ENCODE results near the gene NT5DC2.

NT5DC2 gene

DNA sequence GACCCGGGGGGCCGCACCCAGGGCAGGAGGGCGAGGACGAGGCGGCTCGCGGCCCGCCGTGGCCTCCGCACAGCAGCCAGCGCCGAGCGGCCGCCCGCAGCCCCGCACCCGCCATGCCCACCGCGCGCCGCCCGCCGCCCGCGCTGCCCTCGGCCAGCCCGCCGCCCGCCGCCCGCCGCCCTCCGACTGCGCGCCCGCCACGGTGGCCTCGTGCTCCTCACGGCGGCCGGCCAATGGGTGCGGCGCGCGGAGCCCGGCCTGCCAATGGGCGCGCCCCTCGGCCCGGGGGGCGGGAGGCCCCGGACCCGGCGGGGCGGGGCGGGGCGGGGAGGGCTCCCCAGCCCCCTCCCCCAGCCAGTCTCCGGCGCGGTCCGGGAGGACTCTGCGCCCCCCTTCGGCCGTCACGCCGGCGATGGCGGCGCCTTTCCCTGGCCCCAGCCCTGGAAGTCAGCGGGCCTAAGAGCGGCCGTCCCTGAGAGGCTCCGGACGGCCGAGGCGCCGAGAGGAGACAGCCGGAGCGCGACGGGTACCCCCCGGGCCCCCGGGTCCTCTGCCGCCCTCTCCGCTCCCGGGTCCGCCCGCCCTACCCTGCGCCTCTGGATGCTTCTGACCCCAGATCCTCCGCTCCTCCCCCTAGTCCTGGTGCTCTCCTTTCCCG, at the start of gene NT5DC2:
Gene NT5DC2 (minus strand): TSS at position 235 of the 658 bp plus-strand sequence. CDS start 120 bp downstream, at position 115.
- H3K36me3 Mint-ChIP-seq (ENCODE audit: low read depth) = peaks cover 30% of the 10 kb centered on the region
- peaks cover 52% of the 10 kb centered on the region for H3K4me1 Mint-ChIP-seq (ENCODE audit: low read depth)
- H3K27me3 Mint-ChIP-seq = peaks cover 2% of the 10 kb centered on the region
- H3K4me3 Mint-ChIP-seq = peak within 1 kb of the TSS; percentile 81
- intact Hi-C loops (cut with micrococcal nuclease) = no loop called here
- peak within 1 kb of the TSS; percentile 71 for H3K27ac Mint-ChIP-seq
- no peaks in the 10 kb centered on the region for H3K9me3 Mint-ChIP-seq

DNA sequence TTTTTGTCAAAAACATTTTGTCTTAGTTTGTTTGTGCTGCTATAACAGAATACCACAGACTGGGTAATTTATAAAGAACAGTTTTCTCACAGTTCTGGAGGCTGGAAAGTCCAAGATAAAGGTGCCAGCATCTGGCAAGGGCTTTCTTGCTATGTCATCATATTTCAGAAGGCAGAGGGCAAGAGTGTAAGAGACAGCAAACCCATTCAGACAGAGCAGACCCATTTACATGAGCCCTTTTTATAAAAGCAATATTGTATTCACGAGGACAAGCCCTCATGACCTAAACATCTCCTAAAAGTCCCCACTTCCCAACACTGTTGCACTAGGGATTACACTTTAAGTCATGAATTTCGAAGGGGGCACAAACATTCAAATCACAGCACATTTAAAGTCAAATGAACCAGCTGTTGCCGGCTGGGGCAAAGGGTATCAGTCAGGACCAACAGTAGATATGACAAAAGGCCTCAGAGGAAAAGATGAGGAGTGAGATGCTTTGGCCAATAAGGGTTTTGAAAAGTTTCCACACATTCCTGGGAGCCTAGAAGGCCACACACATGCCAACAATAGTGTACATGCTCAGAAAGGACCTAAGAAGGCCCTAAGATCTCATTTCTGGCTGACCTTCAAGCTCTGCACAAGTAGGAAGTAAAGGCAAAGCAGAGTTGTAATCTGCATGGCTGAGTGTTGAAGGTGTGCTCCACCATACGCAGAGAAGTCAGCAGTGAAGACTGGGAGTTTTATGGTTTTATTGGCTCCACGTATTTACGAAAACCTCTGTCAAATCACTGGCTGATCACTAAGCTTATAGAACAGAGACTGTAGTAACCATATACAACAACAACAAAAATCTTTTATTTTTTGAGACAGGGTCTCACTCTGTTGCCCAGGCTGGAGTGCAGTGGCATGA, 40.7 kb upstream of the NT5DC2 start:
- Mint-ChIP-seq H3K4me3 (no peak overlapping the region), H3K27ac (no peak overlapping the region), H3K9me3 (no peaks in the 10 kb centered on the region), H3K27me3 (no peaks in the 10 kb centered on the region), H3K36me3 (ENCODE audit: low read depth) (peaks cover 95% of the 10 kb centered on the region), H3K4me1 (ENCODE audit: low read depth) (no peaks in the 10 kb centered on the region)
- intact Hi-C loops (cut with micrococcal nuclease) = loop anchor here (5.0 kb wide), 1 partner anchor 53 kb away; no protein-coding TSS in a partner anchor

DNA sequence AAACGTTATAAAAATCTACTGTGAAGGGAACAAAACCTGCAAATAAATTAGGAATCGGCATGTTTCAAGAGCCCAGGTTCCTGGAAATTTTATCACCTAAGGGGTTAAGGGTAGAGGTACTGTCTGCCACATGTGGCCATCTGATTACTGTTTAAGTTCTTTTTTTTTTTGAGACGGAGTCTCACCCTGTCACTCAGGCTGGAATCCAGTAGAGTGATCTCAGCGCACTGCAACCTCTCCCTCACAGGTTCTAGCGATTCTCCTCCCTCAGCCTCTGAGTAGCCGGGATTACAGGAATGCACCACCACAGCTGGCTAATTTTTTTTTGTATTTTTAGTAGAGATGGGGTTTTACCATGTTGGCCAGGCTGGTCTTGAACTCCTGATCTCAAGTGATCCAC, 38.6 kb upstream of the NT5DC2 start:
- H3K27ac Mint-ChIP-seq = no peak overlapping the region
- intact Hi-C loops (cut with micrococcal nuclease) = loop anchor here (5.0 kb wide), 1 partner anchor 55 kb away; no protein-coding TSS in a partner anchor
- no peaks in the 10 kb centered on the region for H3K27me3 Mint-ChIP-seq
- no peaks in the 10 kb centered on the region for H3K4me1 Mint-ChIP-seq (ENCODE audit: low read depth)
- peaks cover 95% of the 10 kb centered on the region for H3K36me3 Mint-ChIP-seq (ENCODE audit: low read depth)
- H3K4me3 Mint-ChIP-seq = no peak overlapping the region
- no peaks in the 10 kb centered on the region for H3K9me3 Mint-ChIP-seq

DNA sequence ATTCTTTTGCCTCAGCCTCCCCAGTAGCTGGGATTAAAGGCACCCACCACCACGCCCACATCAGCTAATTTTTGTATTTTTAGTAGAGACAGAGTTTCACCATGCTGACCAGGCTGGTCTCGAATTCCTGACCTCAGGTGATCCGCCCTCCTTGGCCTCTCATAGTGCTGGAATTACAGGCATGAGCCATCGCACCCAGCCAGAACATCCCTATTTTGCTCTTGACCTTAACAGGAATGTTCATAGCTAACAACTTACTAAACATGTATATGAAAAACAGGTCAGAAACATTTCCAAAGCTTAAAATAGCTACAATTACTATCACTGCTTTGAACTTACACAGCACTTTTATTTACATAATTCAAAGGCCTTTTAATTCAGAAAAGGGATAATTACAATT, 36.4 kb upstream of the NT5DC2 start:
- Mint-ChIP-seq H3K4me3 (no peak overlapping the region), H3K4me1 (ENCODE audit: low read depth) (no peaks in the 10 kb centered on the region), H3K27me3 (no peaks in the 10 kb centered on the region), H3K27ac (no peak overlapping the region), H3K9me3 (no peaks in the 10 kb centered on the region), H3K36me3 (ENCODE audit: low read depth) (peaks cover 92% of the 10 kb centered on the region)
- intact Hi-C loops (cut with micrococcal nuclease) = loop anchor here (5.0 kb wide), 1 partner anchor 57 kb away; no protein-coding TSS in a partner anchor

DNA sequence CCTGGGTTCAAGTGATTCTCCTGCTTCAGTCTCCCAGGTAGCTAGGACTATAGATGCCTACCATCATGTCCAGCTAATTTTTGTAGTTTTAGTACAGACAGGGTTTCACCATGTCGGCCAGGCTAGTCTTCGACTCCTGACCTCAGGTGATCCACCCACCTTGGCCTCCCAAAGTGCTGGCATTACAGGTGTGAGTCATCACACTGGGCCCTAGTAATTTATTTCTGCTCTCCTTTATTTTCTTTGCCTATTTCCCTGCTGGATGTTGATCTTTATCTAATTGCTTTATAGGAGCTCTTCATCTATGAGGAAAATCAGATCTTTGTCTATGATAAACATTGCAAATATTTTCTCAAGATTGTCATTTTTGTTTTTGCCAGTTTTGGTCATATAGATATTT, 34.4 kb upstream of the NT5DC2 start:
- no peaks in the 10 kb centered on the region for H3K27me3 Mint-ChIP-seq
- H3K4me3 Mint-ChIP-seq = no peak overlapping the region
- H3K36me3 Mint-ChIP-seq (ENCODE audit: low read depth) = peaks cover 93% of the 10 kb centered on the region
- no peak overlapping the region for H3K27ac Mint-ChIP-seq
- H3K9me3 Mint-ChIP-seq = no peaks in the 10 kb centered on the region
- no peaks in the 10 kb centered on the region for H3K4me1 Mint-ChIP-seq (ENCODE audit: low read depth)
- intact Hi-C loops (cut with micrococcal nuclease) = no loop called here

DNA sequence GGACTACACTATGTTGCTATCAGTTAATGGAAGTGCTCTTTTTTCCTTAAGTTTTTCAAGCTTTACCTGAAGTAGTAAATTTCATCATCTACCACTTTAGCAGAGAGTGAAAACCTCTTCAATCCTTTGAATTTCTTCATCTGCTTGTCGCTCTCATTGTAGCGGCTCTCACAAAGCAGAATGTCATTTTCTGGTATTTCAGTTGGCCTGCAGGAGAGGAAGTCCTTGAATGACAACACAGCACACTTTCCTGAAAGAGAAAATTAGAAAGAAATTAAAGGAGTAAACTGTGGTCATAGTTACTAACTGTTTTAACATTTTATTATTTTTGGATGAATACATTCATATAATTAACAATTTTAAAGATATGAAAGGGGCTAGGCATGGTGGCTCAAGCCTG, 30.3 kb upstream of the NT5DC2 start:
- Mint-ChIP-seq H3K9me3 (no peaks in the 10 kb centered on the region), H3K4me3 (no peak overlapping the region), H3K4me1 (ENCODE audit: low read depth) (no peaks in the 10 kb centered on the region), H3K27ac (no peak overlapping the region), H3K36me3 (ENCODE audit: low read depth) (peaks cover 97% of the 10 kb centered on the region), H3K27me3 (no peaks in the 10 kb centered on the region)
- intact Hi-C loops (cut with micrococcal nuclease) = loop anchor here (5.0 kb wide), 1 partner anchor 83 kb away; no protein-coding TSS in a partner anchor

DNA sequence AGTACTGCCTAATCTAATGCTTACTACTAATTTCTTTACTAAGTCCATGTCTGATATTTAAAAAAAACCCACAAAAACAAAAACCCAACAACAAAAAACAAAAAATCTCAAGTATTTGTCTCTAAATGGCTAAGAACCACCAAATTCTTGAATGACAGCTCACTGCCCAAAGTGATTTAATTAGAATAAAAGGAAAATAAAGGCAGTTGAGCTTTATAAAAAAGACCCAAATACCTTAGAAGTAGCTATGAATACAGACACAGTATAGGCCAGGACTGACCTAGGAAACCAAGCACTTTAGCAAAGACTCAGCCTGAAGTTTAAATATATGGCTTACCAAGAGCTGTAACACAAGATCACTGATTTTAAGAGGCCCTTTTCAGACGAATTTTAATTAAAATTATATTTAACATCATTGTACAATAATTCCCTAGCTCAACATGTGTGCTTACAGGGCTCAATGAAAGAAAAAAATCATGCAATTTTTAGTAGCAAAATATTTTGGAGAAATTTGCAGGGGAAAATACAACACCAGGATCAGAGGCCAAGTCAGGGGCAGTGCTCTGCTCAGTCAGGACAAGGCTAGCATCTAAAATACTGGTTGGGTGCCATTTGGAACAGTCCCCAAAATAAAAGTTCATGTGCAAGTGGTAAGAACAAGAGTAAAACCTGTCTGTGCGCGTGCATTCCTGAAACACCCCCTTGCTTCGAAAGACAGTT, 27.5 kb upstream of the NT5DC2 start:
- Mint-ChIP-seq H3K4me3 (no peak overlapping the region), H3K27ac (no peak overlapping the region), H3K27me3 (no peaks in the 10 kb centered on the region), H3K9me3 (no peaks in the 10 kb centered on the region), H3K36me3 (ENCODE audit: low read depth) (peaks cover 95% of the 10 kb centered on the region), H3K4me1 (ENCODE audit: low read depth) (no peaks in the 10 kb centered on the region)
- intact Hi-C loops (cut with micrococcal nuclease) = loop anchor here (5.0 kb wide), 1 partner anchor 86 kb away; no protein-coding TSS in a partner anchor

DNA sequence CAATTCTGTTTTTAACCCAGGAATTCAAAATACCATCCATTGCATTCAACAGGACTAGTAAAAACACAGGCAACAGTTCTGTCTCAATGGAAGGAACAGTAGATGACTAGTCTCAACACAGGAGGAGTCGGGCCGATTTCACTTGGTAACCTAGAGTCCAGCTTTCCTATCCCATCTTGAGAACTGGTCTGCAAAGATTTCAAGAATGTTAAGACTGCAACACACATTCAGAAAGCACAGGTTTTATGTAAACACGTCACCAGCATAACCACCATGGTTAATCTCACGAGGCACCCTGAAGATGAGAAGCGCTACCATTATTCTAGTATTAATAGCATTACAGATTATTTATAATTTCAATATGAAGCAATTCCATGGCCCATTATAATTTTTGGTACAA, 24.8 kb upstream of the NT5DC2 start:
- Mint-ChIP-seq H3K36me3 (ENCODE audit: low read depth) (peaks cover 88% of the 10 kb centered on the region), H3K9me3 (no peaks in the 10 kb centered on the region), H3K27me3 (no peaks in the 10 kb centered on the region), H3K27ac (no peak overlapping the region), H3K4me1 (ENCODE audit: low read depth) (no peaks in the 10 kb centered on the region), H3K4me3 (no peak overlapping the region)
- intact Hi-C loops (cut with micrococcal nuclease) = no loop called here

DNA sequence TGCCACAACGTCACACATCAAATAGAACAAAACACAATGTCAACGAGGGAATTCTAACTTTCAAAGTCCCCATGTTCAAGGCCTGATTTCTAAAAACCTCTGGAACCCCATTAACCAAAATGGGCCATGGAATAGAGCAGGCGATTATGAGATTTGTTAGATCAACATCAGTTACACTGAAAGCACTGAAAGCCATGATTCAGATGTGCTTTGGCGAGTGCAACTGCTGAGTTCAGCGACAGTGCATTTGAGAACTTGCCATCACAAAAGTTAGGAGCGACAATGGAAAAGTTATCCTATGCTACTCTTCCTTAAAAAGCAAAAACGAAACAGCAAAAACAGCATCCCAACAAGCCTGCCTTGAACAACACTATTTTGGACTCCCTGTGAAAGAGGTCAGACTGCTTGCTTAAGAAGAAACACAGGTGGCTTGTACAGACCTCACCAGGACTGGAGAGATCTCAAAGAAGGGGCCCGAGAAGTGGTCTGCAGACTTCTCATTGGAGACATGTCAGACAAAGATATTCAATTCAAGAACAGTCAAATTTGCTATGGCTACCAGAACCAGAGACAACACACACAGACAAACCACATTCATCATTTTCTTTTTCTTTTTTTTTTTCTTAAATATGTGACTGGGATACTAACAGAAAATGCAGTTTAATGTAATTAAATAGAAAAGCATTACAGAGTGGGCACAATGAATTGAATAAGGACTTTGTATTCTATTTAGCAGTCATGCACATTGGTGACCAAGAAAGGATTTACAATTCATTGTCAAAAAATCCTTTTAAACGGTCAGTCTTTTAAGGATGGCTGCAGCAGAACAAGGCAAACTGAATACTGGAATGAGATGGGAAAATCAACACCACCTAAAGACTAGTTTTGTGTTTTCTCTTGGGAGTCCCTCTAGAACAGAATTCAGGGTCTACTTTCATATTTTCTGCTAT, 23.6 kb upstream of the NT5DC2 start:
- Mint-ChIP-seq H3K27me3 (no peaks in the 10 kb centered on the region), H3K4me1 (ENCODE audit: low read depth) (peaks cover under 1% of the 10 kb centered on the region), H3K27ac (no peak overlapping the region), H3K4me3 (no peak overlapping the region), H3K36me3 (ENCODE audit: low read depth) (peaks cover 88% of the 10 kb centered on the region), H3K9me3 (no peaks in the 10 kb centered on the region)
- intact Hi-C loops (cut with micrococcal nuclease) = no loop called here

DNA sequence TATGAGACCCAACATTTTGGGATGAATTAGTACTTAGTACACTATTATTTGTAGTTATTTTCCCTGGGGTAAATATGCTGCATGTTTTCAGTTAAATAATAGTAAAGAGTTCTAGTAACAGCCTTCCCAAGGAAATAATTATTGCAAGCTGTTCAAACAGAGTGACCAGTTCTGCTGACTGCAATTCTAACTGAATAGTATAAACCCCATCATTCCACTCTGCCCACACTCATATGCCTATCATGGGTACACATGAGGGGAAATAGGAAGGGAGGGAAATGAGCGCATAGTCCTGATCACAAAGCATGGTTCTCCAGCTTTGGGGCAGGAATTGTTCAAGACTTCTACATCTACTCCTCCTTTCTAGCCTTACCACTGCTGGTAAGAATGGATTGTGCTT, 21.4 kb upstream of the NT5DC2 start:
- intact Hi-C loops (cut with micrococcal nuclease) = no loop called here
- Mint-ChIP-seq H3K27me3 (no peaks in the 10 kb centered on the region), H3K4me1 (ENCODE audit: low read depth) (peaks cover 5% of the 10 kb centered on the region), H3K4me3 (no peak overlapping the region), H3K9me3 (no peaks in the 10 kb centered on the region), H3K36me3 (ENCODE audit: low read depth) (peaks cover 88% of the 10 kb centered on the region), H3K27ac (no peak overlapping the region)

DNA sequence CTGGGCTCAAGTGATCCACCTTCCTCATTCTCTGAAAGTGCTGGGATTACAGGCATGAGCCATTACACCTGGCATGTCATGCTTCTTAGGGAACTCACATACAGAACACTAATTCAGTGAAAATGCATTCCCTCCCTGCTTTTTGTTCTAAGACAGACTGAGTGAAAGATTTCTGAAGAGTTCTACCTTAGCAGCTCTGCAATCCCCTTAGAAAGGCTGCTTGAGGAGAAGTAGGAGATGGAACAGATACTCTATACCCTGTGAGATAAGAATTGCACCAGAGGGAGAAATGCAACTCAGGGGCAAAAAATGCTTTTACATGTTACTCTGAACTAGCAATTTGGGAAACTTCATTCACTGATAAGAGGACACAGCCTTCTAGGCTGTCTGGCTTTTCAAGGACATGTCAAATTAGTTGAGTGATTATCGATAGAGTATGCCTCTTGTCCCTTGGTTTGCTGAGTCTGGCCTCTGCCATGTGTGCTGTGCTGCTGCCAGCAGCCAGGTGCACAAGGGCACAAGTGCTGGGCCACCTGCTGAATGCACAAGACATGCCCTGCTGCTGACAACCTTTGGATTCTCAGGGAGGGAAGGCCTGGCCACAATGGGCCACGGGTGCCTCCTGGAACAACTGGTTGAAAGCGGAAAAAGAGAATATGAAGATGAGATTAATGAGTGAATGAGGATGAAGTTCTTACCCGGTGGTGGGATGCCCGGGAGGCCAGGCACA, 20.5 kb upstream of the NT5DC2 start:
- Mint-ChIP-seq H3K27me3 (no peaks in the 10 kb centered on the region), H3K4me3 (no peak overlapping the region), H3K9me3 (no peaks in the 10 kb centered on the region), H3K36me3 (ENCODE audit: low read depth) (peaks cover 87% of the 10 kb centered on the region), H3K4me1 (ENCODE audit: low read depth) (peaks cover 5% of the 10 kb centered on the region), H3K27ac (no peak overlapping the region)
- intact Hi-C loops (cut with micrococcal nuclease) = no loop called here

DNA sequence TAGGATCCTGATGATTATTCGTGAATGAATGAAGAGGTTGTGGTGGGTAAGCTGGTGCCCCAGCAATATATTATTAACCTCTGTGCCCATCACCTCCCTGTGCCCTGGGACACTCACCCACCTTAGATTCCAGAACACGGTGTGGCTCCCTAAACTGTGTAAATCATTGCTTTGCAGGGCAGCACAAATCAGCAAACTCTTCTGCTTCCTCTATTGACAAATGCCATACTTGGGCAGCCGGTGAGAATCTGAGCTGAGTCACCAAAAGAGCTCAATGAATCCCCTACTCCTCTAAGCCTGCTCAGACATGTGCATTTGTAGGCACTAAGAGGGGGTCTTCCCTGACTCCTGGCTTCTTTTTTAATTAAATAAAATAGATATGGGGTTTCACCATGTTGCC, 18.4 kb upstream of the NT5DC2 start:
- Mint-ChIP-seq H3K36me3 (ENCODE audit: low read depth) (peaks cover 87% of the 10 kb centered on the region), H3K27ac (no peak overlapping the region), H3K27me3 (no peaks in the 10 kb centered on the region), H3K4me1 (ENCODE audit: low read depth) (peaks cover 5% of the 10 kb centered on the region), H3K9me3 (no peaks in the 10 kb centered on the region), H3K4me3 (no peak overlapping the region)
- intact Hi-C loops (cut with micrococcal nuclease) = no loop called here

Data from dendritic cell treated with granulocyte-macrophage colony-stimulating factor and Interleukin-4, amounts not matched to agents 40 ng/mL and 50 ng/mL, for 4 days (primary cell).